Aorta (tissue), 5 donors: Measurements from ENCODE around the gene TUSC1. TPM values are rescaled to one million over a fixed set of nuclear protein-coding genes. Genes with fewer than 3 reads are reported as not detected.
A peak's percentile ranks its signal among the peaks of the same experiment; 100 is the strongest.
"Not testable (repeated sequence)": the region's sequence is repeated elsewhere in the genome, so short reads cannot be mapped to it uniquely, and the experiment has no call there.

Experiments
- ATAC-seq: fragments of 200-7000 bp; cut with Tn5 transposase; one replicate; pipeline ENCODE4 v1.9.1; 2022; ENCODE audit warnings: moderate library complexity; ENCODE audit not compliant: low FRiP score
- DNase-seq, 2 donors: peaks; one replicate each; pipeline ENCODE4 v3.0.0-alpha.2; 2020
- H3K27ac ChIP-seq, 2 donors: one replicate each; pipeline ENCODE4 v1.5.1; 2013; ENCODE audit warnings: low read length in 2 of 2, mild to moderate bottlenecking in 2 of 2, moderate library complexity in 2 of 2, control low read depth in 1 of 2, inconsistent platforms in 1 of 2, low read depth in 1 of 2
- H3K27me3 ChIP-seq, 2 donors: one replicate each; pipeline ENCODE4 v1.6.1; 2013; ENCODE audit warnings: control low read depth in 1 of 2, low read length in 1 of 2, mild to moderate bottlenecking in 1 of 2, moderate library complexity in 1 of 2; ENCODE audit not compliant: insufficient read depth in 2 of 2, control insufficient read depth in 1 of 2
- H3K36me3 ChIP-seq, 2 donors: one replicate each; pipeline ENCODE4 v1.6.1; 2013; ENCODE audit warnings: control low read depth in 1 of 2, low read length in 1 of 2, mild to moderate bottlenecking in 1 of 2; ENCODE audit not compliant: insufficient read depth in 2 of 2, control insufficient read depth in 1 of 2
- H3K4me1 ChIP-seq, 2 donors: one replicate each; pipeline ENCODE4 v1.6.1; 2013; ENCODE audit warnings: low read length in 2 of 2, control low read depth in 1 of 2, mild to moderate bottlenecking in 1 of 2, moderate library complexity in 1 of 2; ENCODE audit not compliant: insufficient read depth in 2 of 2, control insufficient read depth in 1 of 2
- H3K4me3 ChIP-seq, 2 donors: one replicate each; pipeline ENCODE4 v1.5.1; 2013; ENCODE audit warnings: low read length in 2 of 2, control low read depth in 1 of 2, mild to moderate bottlenecking in 1 of 2
- H3K9me3 ChIP-seq: one replicate; pipeline ENCODE4 v1.6.1; 2013; ENCODE audit warnings: mild to moderate bottlenecking, low read length; ENCODE audit not compliant: control insufficient read depth
- WGBS, 2 donors: extraction: QIAGEN DNeasy Blood & Tissue Kit; methylation state at CpG; one replicate each; pipeline ENCODE4 v1.1.7; 2013; 5-methylcytosine and 5-hydroxymethylcytosine counted together
- intact Hi-C, 2 donors: fragments of 100-400 bp; cut with DNase I; formaldehyde crosslinking; loops; one replicate each; pipeline versions ENCODE4 v1.14.2 to v1.15.0; 2022
- polyA plus RNA-seq, 2 donors: library from polyadenylated mRNA; stranded (reverse); fragments of 200-250 nt; gene quantifications; one replicate each; pipeline ENCODE4 v1.2.3, GENCODE V29; 2013
- total RNA-seq, 2 donors: library from RNA; stranded (reverse); fragmentation: NEBNext Ultra II Directional; extraction: Animal tissue kit (Norgen Biotek cat#: 25700); gene quantifications; one replicate each; pipeline ENCODE4 v1.2.1, GENCODE V29; 2021
- donor health status: healthy with polysubstance abuse.
- donor health status: Bipolar disorder and iron deficiency.
- donor health status: DM: no; HTN: no; CAD: no.
- donor health status: DM: no; HTN: no; CAD: no.
- donor health status: DM: yes; HTN: yes; CAD: no.

The TUSC1 gene
- total and polyA plus RNA-seq, 4 donors, result 9.0 to 22.4 (median 17.4) TPM

DNA sequence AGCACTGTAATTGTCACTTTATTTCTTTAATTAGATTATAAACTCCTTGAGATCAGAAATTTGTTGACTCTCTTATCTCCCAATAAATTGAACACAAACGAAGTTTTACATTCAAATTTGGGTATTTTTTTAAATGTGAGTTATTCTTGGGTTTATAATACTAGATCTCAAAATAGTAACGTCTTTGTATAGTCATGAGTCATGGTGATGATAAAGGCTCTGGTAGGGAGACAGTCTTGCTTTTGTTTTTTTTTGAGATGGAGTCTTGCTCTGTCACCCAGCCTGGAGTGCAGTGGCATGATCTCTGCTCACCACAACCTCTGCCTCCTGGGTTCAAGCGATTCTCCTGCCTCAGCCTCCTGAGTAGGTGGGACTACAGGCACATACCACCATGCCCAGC lies 22.7 kb upstream of the TUSC1 start:
- H3K4me3 ChIP-seq, DNase-seq, H3K4me1 ChIP-seq, H3K9me3 ChIP-seq, H3K36me3 ChIP-seq, H3K27me3 ChIP-seq, H3K27ac ChIP-seq, intact Hi-C loops, ATAC-seq: not testable (repeated sequence)
- WGBS, 2 donors, result 16 to 18% methylated on average over 3 of the region's 3 CpGs

DNA sequence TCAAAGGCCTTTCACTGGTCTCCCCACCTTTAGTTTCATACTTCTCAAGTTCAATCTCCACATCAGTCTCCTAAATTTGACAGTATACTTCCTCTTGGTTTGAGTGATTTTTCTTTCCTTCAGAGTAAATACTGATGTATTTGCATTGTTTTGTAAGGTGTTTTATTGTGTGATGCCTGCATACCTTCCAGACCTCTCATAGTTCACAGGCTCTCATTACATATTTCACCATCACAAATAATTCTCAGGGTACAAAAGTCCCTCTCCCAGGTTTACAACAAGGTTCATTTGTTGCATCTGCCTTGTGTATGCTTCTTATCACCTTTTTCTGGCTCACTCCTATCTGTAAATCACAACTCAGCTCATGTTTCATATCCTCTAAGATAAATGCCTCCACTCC lies 22.2 kb upstream of the TUSC1 start:
- H3K36me3 ChIP-seq, result no peaks in the 10 kb centered on the region
- no peak for ATAC-seq
- no peak overlapping the region for H3K4me3 ChIP-seq
- H3K4me1 ChIP-seq, result peaks cover 0 to 8% of the 10 kb centered on the region in 2 donors
- no peak overlapping the region for H3K27ac ChIP-seq
- no peaks in the 10 kb centered on the region for H3K9me3 ChIP-seq
- no peak for DNase-seq
- intact Hi-C loops, result no loop called here
- no peaks in the 10 kb centered on the region for H3K27me3 ChIP-seq

DNA sequence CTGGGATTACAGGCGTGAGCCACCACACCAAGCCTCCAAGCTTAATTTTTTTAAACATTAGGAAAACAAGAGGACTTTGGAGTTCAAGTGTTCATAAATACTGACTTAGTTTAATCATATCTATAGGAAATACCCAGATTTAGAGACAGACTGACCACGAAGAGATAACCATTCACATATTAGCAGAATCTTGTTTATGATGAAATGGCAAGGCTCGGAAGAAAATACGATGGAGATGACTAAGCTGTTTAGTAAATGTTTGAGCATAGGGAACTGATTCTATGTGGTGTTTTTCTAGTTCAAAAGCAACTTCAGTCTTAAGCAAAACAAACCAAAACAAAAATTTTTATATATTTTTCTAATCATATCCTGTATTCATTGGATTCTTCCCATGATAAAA lies 13.5 kb upstream of the TUSC1 start:
- no peak for DNase-seq
- no peaks in the 10 kb centered on the region for H3K9me3 ChIP-seq
- no peak overlapping the region for H3K4me3 ChIP-seq
- WGBS, 2 donors, result 74 to 89% methylated on average over 4 of the region's 4 CpGs
- no peaks in the 10 kb centered on the region for H3K4me1 ChIP-seq
- intact Hi-C loops, result no loop called here
- H3K36me3 ChIP-seq, result no peaks in the 10 kb centered on the region
- no peak for ATAC-seq
- no peak overlapping the region for H3K27ac ChIP-seq
- no peaks in the 10 kb centered on the region for H3K27me3 ChIP-seq

DNA sequence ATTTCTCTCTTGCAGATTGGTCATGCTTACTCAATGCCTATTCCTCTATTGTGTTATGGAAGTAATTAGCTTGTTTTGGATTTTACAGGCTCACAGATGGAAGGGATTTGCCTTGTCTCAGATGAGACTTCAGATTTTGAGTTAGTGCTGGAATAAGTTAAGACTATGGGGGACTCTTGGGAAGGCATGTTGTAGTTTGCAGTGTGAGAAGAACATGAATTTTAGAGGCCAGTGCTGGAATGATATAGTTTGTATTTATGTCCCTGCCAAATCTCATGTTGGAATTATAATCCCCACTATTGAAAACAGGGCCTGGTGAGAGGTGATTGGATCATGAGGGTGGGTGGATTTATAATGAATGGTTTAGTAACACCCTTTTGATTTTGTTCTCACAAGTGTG lies 6.1 kb upstream of the TUSC1 start:
- Histone ChIP-seq H3K4me1 (peaks cover 0 to 2% of the 10 kb centered on the region in 2 donors), H3K4me3 (no peak overlapping the region), H3K27ac (no peak overlapping the region), H3K9me3 (no peaks in the 10 kb centered on the region), H3K36me3 (no peaks in the 10 kb centered on the region), H3K27me3 (no peaks in the 10 kb centered on the region)
- DNase-seq, result no peak
- intact Hi-C loops, result no loop called here
- ATAC-seq, result no peak

DNA sequence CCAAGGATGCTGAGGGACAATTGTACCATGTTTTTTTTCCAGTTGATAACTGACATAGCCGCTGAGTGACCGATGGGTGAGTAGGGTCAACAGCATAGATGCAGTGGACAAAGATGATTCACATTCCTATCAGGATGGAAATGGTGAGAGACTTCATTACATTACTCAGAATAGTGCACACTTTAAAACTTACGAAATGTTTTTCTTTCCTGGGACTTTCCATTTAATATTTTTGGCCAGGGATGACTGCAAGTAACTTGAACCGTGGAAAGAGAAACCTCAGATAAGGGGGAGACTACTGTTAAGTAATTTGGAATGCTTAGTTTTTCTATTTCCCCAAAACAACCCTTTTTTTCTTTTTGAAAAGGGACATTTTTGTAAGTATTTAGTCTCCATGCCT lies 3.0 kb upstream of the TUSC1 start:
- no peak for DNase-seq
- no peaks in the 10 kb centered on the region for H3K36me3 ChIP-seq
- intact Hi-C loops, result no loop called here
- peaks cover 0 to 2% of the 10 kb centered on the region in 2 donors for H3K4me1 ChIP-seq
- no peaks in the 10 kb centered on the region for H3K27me3 ChIP-seq
- WGBS, 2 donors, result 2 to 7% methylated on average over 4 of the region's 4 CpGs
- no peak for ATAC-seq
- H3K4me3 ChIP-seq, result no peak overlapping the region
- no peak overlapping the region for H3K27ac ChIP-seq
- no peaks in the 10 kb centered on the region for H3K9me3 ChIP-seq

DNA sequence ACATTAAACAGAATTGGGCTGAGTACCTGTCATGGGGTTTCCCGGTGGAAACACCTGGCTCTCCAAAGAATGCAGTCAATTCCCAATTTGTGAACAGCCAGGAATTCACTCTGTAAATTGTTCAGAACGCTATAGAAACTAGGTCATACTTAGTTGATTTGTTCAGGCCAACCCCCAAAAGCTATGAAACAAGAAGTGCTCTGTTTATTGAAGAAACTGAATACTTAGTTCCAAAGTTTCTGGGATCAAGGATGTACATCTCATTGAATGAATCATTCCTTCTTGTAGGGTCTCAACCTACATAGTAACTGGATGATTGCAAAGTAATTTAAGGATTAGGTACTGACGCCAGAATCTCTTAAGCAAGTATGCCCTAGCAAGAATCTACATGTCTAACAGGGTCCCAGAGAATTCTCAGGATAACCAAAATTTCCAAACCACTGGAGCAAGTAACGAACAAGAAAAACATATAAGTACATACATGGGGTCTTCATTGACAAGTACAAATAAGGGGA lies 659 bp upstream of the TUSC1 start:
- Histone ChIP-seq H3K9me3 (no peaks in the 10 kb centered on the region), H3K27ac (peak overlapping the region in 1 of 2 donors; percentile 80), H3K4me3 (peak overlapping the region; percentile 11 to 69), H3K36me3 (no peaks in the 10 kb centered on the region), H3K27me3 (no peaks in the 10 kb centered on the region), H3K4me1 (peaks cover 0 to 2% of the 10 kb centered on the region in 2 donors)
- DNase-seq (no peak), ATAC-seq (no peak)
- intact Hi-C loops, result no loop called here
- 51% methylated on average over 4 of the region's 4 CpGs for WGBS, 2 donors

DNA sequence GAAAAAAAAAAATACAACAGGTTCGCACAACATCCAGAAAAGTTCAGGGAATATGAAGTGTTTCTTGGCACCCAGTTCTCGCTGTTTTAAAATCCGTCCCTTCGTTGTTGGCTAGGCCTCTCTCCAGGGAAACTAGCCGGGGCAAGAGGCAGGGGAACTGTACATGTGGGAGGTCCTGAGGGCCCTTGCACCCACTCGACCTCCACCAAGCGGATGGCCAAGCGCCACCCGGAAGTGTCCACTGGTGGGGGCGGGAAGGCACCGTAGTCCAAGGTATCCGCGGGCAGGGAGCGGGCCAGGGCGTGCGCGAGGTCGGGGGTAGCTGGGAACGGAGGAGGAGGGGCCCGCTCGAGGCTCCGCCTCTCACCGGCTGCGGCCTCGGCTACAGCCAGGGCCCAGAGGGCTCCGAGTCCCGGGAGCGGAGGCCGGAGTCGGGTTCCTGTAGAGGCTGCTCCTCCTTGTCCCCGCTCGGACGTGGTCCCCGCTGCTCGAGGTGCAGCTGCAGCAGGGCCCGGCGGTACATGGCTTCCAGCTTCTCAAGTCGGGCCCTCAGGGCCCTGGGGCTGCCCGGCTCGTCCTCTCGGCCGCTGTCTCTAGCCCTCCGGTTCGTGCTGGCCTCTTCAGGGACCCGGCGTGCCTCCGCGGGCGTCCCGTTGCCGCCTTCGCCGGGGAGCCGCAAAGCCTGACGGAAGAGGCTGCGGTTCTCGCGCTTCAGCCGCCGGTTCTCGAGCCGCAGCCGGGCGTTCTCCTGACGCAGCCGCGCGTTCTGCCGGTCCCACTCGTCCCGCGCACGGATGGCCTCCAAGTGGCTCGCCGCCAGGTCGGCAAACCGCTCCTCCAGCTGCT lies 720 bp downstream of the TUSC1 start:
- WGBS, 2 donors, result 0 to 1% methylated on average over 71 to 77 of the region's 77 CpGs
- no peaks in the 10 kb centered on the region for H3K9me3 ChIP-seq
- H3K4me3 ChIP-seq, result peak overlapping the region; percentile 54 to 69
- peaks cover 0 to 2% of the 10 kb centered on the region in 2 donors for H3K4me1 ChIP-seq
- no peaks in the 10 kb centered on the region for H3K27me3 ChIP-seq
- peak; percentile 97 for ATAC-seq
- H3K27ac ChIP-seq, result peak overlapping the region; percentile 80 to 93
- DNase-seq, result peak; percentile 92 to 96
- no peaks in the 10 kb centered on the region for H3K36me3 ChIP-seq
- intact Hi-C loops, result no loop called here

DNA sequence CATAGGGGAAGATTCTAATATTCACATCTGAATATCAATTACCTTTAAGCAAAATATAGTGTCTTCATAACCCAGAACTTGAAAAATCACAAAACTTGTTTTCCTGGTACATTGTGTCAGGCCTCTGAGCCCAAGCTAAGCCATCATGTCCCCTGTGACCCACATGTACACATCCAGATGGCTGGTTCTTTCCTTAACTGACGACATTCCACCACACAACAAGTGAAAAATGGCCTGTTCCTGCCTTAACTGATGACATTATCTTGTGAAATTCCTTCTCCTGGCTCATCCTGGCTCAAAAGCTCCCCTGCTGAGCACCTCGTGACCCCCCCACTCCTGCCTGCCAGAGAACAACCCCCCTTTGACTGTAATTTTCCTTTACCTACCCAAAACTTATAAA lies 2.4 kb downstream of the TUSC1 start:
- ATAC-seq, H3K36me3 ChIP-seq, H3K27me3 ChIP-seq, H3K27ac ChIP-seq, H3K9me3 ChIP-seq, DNase-seq, intact Hi-C loops, H3K4me3 ChIP-seq, H3K4me1 ChIP-seq: not testable (repeated sequence)
- WGBS, 2 donors, result 88 to 94% methylated on average over 2 of the region's 2 CpGs

DNA sequence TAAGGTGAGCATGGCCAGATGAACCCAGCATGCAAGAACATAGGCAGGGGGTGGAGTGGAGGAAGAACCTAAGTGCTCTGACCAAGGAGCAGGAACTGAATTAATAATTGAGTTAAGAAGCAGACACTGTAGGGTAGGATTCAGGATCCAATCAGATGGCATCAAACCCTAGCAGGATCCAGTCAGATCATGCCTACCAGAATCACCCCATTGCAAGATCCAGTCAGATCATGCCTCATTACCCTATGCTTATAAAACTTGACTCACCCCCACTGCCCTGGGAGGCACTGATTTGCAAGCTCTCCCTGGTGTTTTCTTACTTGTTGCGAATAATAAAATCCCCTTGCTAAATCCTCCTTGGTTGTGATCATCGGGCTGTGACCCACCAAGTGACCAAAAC lies 19.7 kb downstream of the TUSC1 start:
- WGBS, 2 donors, result 93 to 96% methylated on average over 2 of the region's 2 CpGs
- Histone ChIP-seq H3K9me3 (no peaks in the 10 kb centered on the region), H3K4me1 (no peaks in the 10 kb centered on the region), H3K27me3 (no peaks in the 10 kb centered on the region), H3K36me3 (no peaks in the 10 kb centered on the region), H3K4me3 (no peak overlapping the region), H3K27ac (no peak overlapping the region)
- ATAC-seq, result no peak
- intact Hi-C loops, result no loop called here
- DNase-seq, result no peak
